HepG2 (cell line): ENCODE results near the gene GFRA4. TPM values are rescaled to one million over a fixed set of nuclear protein-coding genes. Genes with fewer than 3 reads are reported as not detected.
A peak's percentile ranks its signal among the peaks of the same experiment; 100 is the strongest.

Experiments
- ATAC-seq: fragments of 200-7000 bp; cut with Tn5 transposase; 3 replicates; pipeline ENCODE4 v1.9.1; 2020; ENCODE audit warnings: mild to moderate bottlenecking, moderate library complexity
- BruUV-seq: library from RNA; stranded (reverse); fragments of 400-500 nt; replicated peaks from 2 replicates; lab custom pipeline; 2021; lab: Mats Ljungman, UMichigan
- CTCF ChIA-PET: fragments of 300-600 bp; formaldehyde crosslinking; extraction: SDS; loops from one replicate; lab custom pipeline; 2021; ENCODE audit warnings: low total read pairs, inconsistent platforms, low intra/inter-chr PET ratio; lab: Yijun Ruan, JAX
- POLR2A ChIA-PET: fragments of 350-600 bp; sonication (Branson Sonifier 250); formaldehyde crosslinking; loops from one replicate; lab custom pipeline; 2020; ENCODE audit warnings: antibody characterized with exemption, inconsistent platforms; lab: Yijun Ruan, JAX
- DNase-seq: peaks from one replicate; pipeline ENCODE4 v3.0.0-alpha.2; 2015; ENCODE audit warnings: low spot score
- FAIRE-seq: peaks from 3 replicates; lab custom pipeline; 2011; peaks lifted over from hg19 to GRCh38; lab: Jason Lieb, UNC
- H2AFZ ChIP-seq: one replicate; pipeline ENCODE4 v1.6.1; 2011; ENCODE audit warnings: low read length, inconsistent platforms
- H3K27ac ChIP-seq: fragments of 300-600 bp; 3 replicates; pipeline ENCODE4 v1.8.0; 2011; ENCODE audit warnings: mixed run types, mild to moderate bottlenecking, mixed read lengths, low read length, inconsistent platforms; ENCODE audit not compliant: insufficient read depth; ENCODE audit errors: extremely low read length
- H3K27me3 ChIP-seq, 2 experiments: fragments of 200-600 bp in 1 of 2; 2 replicates in 1 of 2; 3 replicates in 1 of 2; pipeline versions ENCODE4 v1.6.0 to v1.8.0; 2011; ENCODE audit warnings: low read length in 2 of 2, mild to moderate bottlenecking in 2 of 2, moderate library complexity in 2 of 2, inconsistent platforms in 1 of 2; ENCODE audit not compliant: insufficient read depth in 2 of 2, control insufficient read depth in 1 of 2
- H3K36me3 ChIP-seq, 2 experiments: fragments of 200-600 bp in 1 of 2; replicated peaks in 1 of 2; 2 replicates in 1 of 2; 3 replicates in 1 of 2; pipeline versions ENCODE4 v1.5.1 to v1.8.0; 2011; ENCODE audit warnings: low read length in 2 of 2, inconsistent platforms in 1 of 2; ENCODE audit not compliant: insufficient read depth in 2 of 2, control insufficient read depth in 1 of 2
- H3K4me1 ChIP-seq: 2 replicates; pipeline ENCODE4 v1.5.1; 2012; ENCODE audit warnings: low read length, inconsistent platforms; ENCODE audit not compliant: insufficient read depth
- H3K4me2 ChIP-seq: 2 replicates; pipeline ENCODE4 v1.6.0; 2011; ENCODE audit warnings: low read depth, low read length, inconsistent platforms
- H3K4me3 ChIP-seq, 3 experiments: fragments of 200-600 bp in 1 of 3; sonication (generic), shearing (Covaris generic) in 1 of 3; replicated peaks in 1 of 3; 2 replicates each; pipeline ENCODE4 v1.5.1; 2011 to 2016; ENCODE audit warnings: low read length in 3 of 3, inconsistent platforms in 2 of 3, low read depth in 2 of 3, mild to moderate bottlenecking in 2 of 3, control low read depth in 1 of 3, mixed read lengths in 1 of 3; ENCODE audit not compliant: insufficient read depth in 1 of 3
- H3K79me2 ChIP-seq: one replicate; pipeline ENCODE4 v1.6.1; 2011; ENCODE audit warnings: low read length, inconsistent platforms; ENCODE audit not compliant: insufficient read depth
- H3K9ac ChIP-seq: 2 replicates; pipeline ENCODE4 v1.6.0; 2011; ENCODE audit warnings: mild to moderate bottlenecking, low read depth, low read length, inconsistent platforms; ENCODE audit not compliant: insufficient read depth
- H3K9me3 ChIP-seq: 2 replicates; pipeline ENCODE4 v1.5.1; 2012; ENCODE audit warnings: mild to moderate bottlenecking, low read length
- H4K20me1 ChIP-seq: 2 replicates; pipeline ENCODE4 v1.6.0; 2011; ENCODE audit warnings: inconsistent platforms, mild to moderate bottlenecking, low read length, moderate library complexity; ENCODE audit not compliant: insufficient read depth
- JUN ChIP-seq: sonication (generic); formaldehyde crosslinking; IDR thresholded peaks from 2 replicates; pipeline ENCODE4 v1.4.0; 2020; ENCODE audit warnings: mild to moderate bottlenecking, missing genetic modification reagents
- KMT2B ChIP-seq: IDR thresholded peaks from 2 replicates; pipeline ENCODE4 v1.6.1; 2016; ENCODE audit warnings: missing genetic modification reagents, missing compliant biosample characterization
- MLLT10 ChIP-seq: sonication (generic); formaldehyde crosslinking; IDR thresholded peaks from 2 replicates; pipeline ENCODE4 v1.4.0; 2020; ENCODE audit warnings: missing genetic modification reagents
- NFYC ChIP-seq: IDR thresholded peaks from 2 replicates; pipeline ENCODE4 v1.6.1; 2016; ENCODE audit warnings: missing genetic modification reagents, missing compliant biosample characterization
- SOX6 ChIP-seq, 2 experiments: fragments of 450-650 bp in 1 of 2; sonication (generic) in 1 of 2; formaldehyde crosslinking in 1 of 2; IDR thresholded peaks; 2 replicates each; pipeline versions ENCODE4 v1.4.0 to v1.6.1; 2017 to 2020; ENCODE audit warnings: antibody characterized with exemption in 1 of 2, mild to moderate bottlenecking in 1 of 2, missing genetic modification reagents in 1 of 2
- SP2 ChIP-seq: sonication (generic); formaldehyde crosslinking; IDR thresholded peaks from 2 replicates; pipeline ENCODE4 v1.5.1; 2020; ENCODE audit warnings: mild to moderate bottlenecking, missing genetic modification reagents
- THAP11 ChIP-seq: IDR thresholded peaks from 2 replicates; pipeline ENCODE4 v1.6.1; 2016; ENCODE audit warnings: missing biosample characterization, missing genetic modification reagents
- ZNF121 ChIP-seq: sonication (generic); formaldehyde crosslinking; IDR thresholded peaks from 2 replicates; pipeline ENCODE4 v1.5.0; 2020; ENCODE audit warnings: mild to moderate bottlenecking, missing genetic modification reagents
- ZNF567 ChIP-seq: sonication (generic); formaldehyde crosslinking; IDR thresholded peaks from 2 replicates; pipeline ENCODE4 v1.8.1; 2023; ENCODE audit warnings: mild to moderate bottlenecking, missing genetic modification reagents, borderline replicate concordance
- ZNF780A ChIP-seq: sonication (generic); formaldehyde crosslinking; IDR thresholded peaks from 2 replicates; pipeline ENCODE4 v1.8.0; 2022; ENCODE audit warnings: mild to moderate bottlenecking, missing genetic modification reagents, moderate library complexity
- ZNF850 ChIP-seq: sonication (generic); formaldehyde crosslinking; conservative IDR thresholded peaks from 2 replicates; pipeline ENCODE4 v1.9.0; 2021; ENCODE audit warnings: mild to moderate bottlenecking, missing genetic modification reagents
- ZSCAN30 ChIP-seq: sonication (generic); formaldehyde crosslinking; IDR thresholded peaks from 2 replicates; pipeline ENCODE4 v1.5.0; 2020; ENCODE audit warnings: mild to moderate bottlenecking, missing genetic modification reagents
- WGBS: methylation state at CpG from one replicate; pipeline ENCODE4 v1.1.6; 2017; ENCODE audit warnings: low lambda C conversion rate; 5-methylcytosine and 5-hydroxymethylcytosine counted together
- in situ Hi-C: cut with HindIII; loops from 2 replicates; pipeline ENCODE4 v1.10.0; 2017; ENCODE audit warnings: low pct_unique_long_range_greater_than_20kb; ENCODE audit not compliant: extremely low pct_ligation_motif_present
- intact Hi-C: fragments of 100-400 bp; cut with micrococcal nuclease; formaldehyde crosslinking; loops from one replicate; pipeline ENCODE4 v1.10.0; 2022; ENCODE audit not compliant: unreplicated experiment
- polyA plus RNA-seq, 8 experiments: library from polyadenylated mRNA; depleted of rRNA in 3 of 8; stranded (reverse) in 7 of 8; unstranded in 1 of 8; fragments of >200 nt; fragmentation: Illumina TruSeq in 4 of 8; extraction: Trizol in 4 of 8; gene quantifications; 2 replicates each; pipeline versions ENCODE4 v1.2.1 to v1.2.3, GENCODE V29; 2011 to 2016; ENCODE audit warnings: low read depth in 4 of 8, missing spikeins in 1 of 8, mixed read lengths in 1 of 8; ENCODE audit not compliant: insufficient read depth in 1 of 8
- total RNA-seq, 5 experiments: library from RNA; depleted of rRNA; stranded (reverse); fragments of >200 nt; fragmentation: Illumina TruSeq; extraction: Trizol; gene quantifications; 2 replicates each; pipeline ENCODE4 v1.2.3, GENCODE V29; 2016; ENCODE audit warnings: low read depth in 1 of 5
- TF ChIP-seq, protein P1 (sequence below): sonication (generic); formaldehyde crosslinking; IDR thresholded peaks from 2 replicates; pipeline ENCODE4 v1.8.1; 2023; ENCODE audit warnings: missing genetic modification reagents, mild to moderate bottlenecking, borderline replicate concordance
- TF ChIP-seq, protein P2 (sequence below): sonication (generic); formaldehyde crosslinking; IDR thresholded peaks from 2 replicates; pipeline ENCODE4 v1.4.0; 2020; ENCODE audit warnings: low read depth, missing genetic modification reagents

Gene GFRA4
- total and polyA plus RNA-seq, 2 of the 13 experiments (the other 11 are each of a cell fraction or from before 2014, with no cell fraction given), result not detected

DNA sequence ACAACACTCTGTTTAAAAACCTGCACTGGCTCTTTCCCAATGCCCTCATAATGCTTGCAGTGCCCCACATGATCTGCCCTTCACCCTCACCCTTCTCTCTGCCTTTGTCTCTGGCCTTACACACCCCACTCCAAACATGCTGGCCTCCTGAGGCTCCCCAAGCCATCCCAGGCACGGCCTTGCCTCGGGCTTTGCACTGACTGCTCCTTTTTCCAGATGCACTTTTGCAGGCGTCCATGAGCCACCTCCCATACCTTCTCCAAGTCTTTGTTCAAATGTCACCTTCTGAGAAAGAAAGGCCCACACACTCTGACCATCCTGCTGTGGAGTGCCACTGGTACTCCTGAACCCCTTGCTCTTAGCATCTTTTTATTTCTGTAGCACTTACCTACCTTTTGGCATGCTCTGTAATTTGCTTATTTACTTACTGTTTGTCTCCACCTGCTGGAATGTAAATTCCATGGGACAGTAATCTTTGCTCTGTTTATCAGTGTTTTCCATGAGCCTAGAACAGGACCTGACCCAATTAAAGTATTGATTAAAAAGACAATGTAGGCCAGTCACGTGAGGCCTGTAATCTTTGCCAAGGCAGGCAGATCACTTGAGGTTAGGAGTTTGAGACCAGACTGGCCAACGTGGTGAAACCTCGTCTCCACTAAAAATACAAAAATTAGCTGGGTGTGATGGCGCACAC, 30.7 kb downstream of the GFRA4 start (continued):
- TF ChIP-seq SP2 (CRISPR knock-in tag) (no peak), ZNF121 (CRISPR knock-in tag) (peak; percentile 75), ZSCAN30 (CRISPR knock-in tag) (no peak), SOX6 (IDR thresholded peaks at IDR 0.05) (no peak), SOX6 (CRISPR knock-in tag; IDR thresholded peaks at IDR 0.05) (peak; percentile 39; the same call in 1 of the 2 replicates)

DNA sequence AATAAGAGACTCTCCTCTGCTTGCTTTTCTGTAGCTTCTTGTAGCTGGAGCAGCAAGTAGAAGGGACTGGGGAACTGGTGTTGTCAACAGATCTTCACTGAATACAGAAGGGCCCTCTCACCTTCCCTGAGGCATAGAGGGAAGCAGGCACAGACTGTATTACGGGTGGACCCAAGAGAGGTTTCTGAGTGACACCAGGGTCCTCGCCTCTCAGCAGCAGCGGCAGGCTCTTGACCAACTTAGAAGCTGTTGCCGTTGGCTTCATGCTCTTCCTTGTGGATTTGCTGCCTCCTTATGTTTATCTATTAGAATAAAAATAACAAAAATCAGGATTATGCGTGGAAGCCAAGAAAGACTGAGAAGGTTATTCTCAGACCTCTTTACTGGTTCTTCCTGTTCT, 31.7 kb downstream of the GFRA4 start:
- no peak for FAIRE-seq
- ChIA-PET CTCF (no interaction called here), POLR2A (no interaction called here)
- no peak overlapping the region for H2AFZ ChIP-seq
- 94% methylated on average over 5 of the region's 5 CpGs for WGBS
- no peak overlapping the region for H3K27ac ChIP-seq
- no peak overlapping the region for H3K9ac ChIP-seq
- H3K4me2 ChIP-seq, result no peak overlapping the region
- no peak for ATAC-seq
- no peaks in the 10 kb centered on the region for H3K9me3 ChIP-seq
- in situ Hi-C loops, result no loop called here
- BruUV-seq, result no TSS peak
- no peak for DNase-seq
- H3K27me3 ChIP-seq, result no peaks in the 10 kb centered on the region
- H3K36me3 ChIP-seq, result peaks cover 12 to 15% of the 10 kb centered on the region in 2 experiments; a peak in 4 of 5 replicates
- H3K4me1 ChIP-seq, result peaks cover 38% of the 10 kb centered on the region
- TF ChIP-seq NFYC (CRISPR knock-in tag), result no peak
- no peak overlapping the region for H3K4me3 ChIP-seq
- intact Hi-C loops, result no loop called here
- no peaks in the 10 kb centered on the region for H3K79me2 ChIP-seq
- peaks cover 5% of the 10 kb centered on the region for H4K20me1 ChIP-seq

DNA sequence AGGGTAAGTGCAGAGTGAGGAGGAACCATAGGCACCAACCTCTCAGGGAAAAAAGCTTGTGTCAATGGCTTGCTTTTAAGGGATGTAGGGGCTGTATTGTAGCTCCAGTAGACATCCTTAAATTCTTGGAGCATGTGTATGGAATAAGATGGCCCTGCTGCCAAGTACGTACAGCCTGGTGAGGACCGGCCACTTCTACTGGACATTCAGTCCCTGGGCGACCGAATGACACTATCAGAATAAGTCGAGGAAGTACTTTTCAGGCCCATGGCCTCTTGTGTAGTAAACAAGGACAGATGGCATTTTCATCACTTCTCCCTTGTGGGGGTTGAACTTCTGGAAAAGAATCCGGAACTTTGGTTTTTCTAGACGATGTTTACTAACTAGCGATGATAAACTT, 32.8 kb downstream of the GFRA4 start:
- Histone ChIP-seq H3K4me3 (no peak overlapping the region), H3K36me3 (peaks cover 13 to 15% of the 10 kb centered on the region in 2 experiments; a peak in 4 of 5 replicates), H3K9me3 (no peaks in the 10 kb centered on the region), H4K20me1 (peaks cover 5% of the 10 kb centered on the region), H3K79me2 (no peaks in the 10 kb centered on the region), H3K9ac (no peak overlapping the region), H3K4me1 (peaks cover 38% of the 10 kb centered on the region), H3K27me3 (no peaks in the 10 kb centered on the region), H3K27ac (no peak overlapping the region), H3K4me2 (no peak overlapping the region), H2AFZ (no peak overlapping the region)
- FAIRE-seq, result no peak
- 99% methylated on average over 8 of the region's 8 CpGs for WGBS
- no peak for DNase-seq
- POLR2A ChIA-PET, result no interaction called here
- no peak for ATAC-seq
- intact Hi-C loops, result no loop called here
- in situ Hi-C loops, result no loop called here
- CTCF ChIA-PET, result no interaction called here
- no TSS peak for BruUV-seq
- TF ChIP-seq ZNF850 (no peak), KMT2B (no peak), MLLT10 (CRISPR knock-in tag) (no peak), ZNF567 (CRISPR knock-in tag) (no peak), THAP11 (CRISPR knock-in tag) (no peak), JUN (CRISPR knock-in tag) (no peak), ZNF780A (CRISPR knock-in tag) (no peak)
- TF ChIP-seq, protein P1, sequence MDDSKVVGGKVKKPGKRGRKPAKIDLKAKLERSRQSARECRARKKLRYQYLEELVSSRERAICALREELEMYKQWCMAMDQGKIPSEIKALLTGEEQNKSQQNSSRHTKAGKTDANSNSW (CRISPR knock-in tag), result no peak
- TF ChIP-seq, protein P2, sequence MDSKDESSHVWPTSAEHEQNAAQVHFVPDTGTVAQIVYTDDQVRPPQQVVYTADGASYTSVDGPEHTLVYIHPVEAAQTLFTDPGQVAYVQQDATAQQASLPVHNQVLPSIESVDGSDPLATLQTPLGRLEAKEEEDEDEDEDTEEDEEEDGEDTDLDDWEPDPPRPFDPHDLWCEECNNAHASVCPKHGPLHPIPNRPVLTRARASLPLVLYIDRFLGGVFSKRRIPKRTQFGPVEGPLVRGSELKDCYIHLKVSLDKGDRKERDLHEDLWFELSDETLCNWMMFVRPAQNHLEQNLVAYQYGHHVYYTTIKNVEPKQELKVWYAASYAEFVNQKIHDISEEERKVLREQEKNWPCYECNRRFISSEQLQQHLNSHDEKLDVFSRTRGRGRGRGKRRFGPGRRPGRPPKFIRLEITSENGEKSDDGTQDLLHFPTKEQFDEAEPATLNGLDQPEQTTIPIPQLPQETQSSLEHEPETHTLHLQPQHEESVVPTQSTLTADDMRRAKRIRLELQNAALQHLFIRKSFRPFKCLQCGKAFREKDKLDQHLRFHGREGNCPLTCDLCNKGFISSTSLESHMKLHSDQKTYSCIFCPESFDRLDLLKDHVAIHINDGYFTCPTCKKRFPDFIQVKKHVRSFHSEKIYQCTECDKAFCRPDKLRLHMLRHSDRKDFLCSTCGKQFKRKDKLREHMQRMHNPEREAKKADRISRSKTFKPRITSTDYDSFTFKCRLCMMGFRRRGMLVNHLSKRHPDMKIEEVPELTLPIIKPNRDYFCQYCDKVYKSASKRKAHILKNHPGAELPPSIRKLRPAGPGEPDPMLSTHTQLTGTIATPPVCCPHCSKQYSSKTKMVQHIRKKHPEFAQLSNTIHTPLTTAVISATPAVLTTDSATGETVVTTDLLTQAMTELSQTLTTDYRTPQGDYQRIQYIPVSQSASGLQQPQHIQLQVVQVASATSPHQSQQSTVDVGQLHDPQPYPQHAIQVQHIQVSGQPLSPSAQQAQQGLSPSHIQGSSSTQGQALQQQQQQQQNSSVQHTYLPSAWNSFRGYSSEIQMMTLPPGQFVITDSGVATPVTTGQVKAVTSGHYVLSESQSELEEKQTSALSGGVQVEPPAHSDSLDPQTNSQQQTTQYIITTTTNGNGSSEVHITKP (CRISPR knock-in tag), result no peak
